Measurements from ENCODE around the gene AIFM3.

DNA sequence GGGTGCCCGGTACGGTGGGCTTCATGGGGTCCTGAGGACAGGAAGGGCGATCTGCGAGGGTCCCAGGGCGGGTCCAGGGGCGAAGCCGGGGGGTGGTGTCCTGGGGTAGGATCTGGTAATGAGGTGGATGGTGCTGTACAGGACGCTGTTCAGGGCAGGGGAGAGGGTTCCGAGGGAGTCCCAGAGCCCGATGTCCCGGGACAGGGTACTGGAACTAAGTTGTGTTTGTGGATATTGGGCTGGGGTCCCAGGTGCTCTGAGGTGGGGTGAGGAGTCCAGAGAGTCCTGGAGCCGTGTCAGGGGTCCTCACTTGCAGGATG is 15.5 kb downstream of the AIFM3 start:
- no peak for TF ChIP-seq POLR2AphosphoS5 (IDR thresholded peaks at IDR 0.05)
- no peak for TF ChIP-seq POLR2A (IDR thresholded peaks at IDR 0.05)

Measured in spleen (tissue), 3 donors.